Stomach (tissue), 4 donors: ENCODE measurements around the gene TSGA10IP.

Experiments used
- CTCF ChIP-seq, 7 experiments: fragments of 450-650 bp in 4 of 7; fragments of 200-600 bp in 3 of 7; sonication (generic) in 3 of 7; IDR thresholded peaks; one replicate each; pipeline ENCODE4 v1.5.1; 2016 to 2019; ENCODE audit warnings: antibody characterized with exemption in 7 of 7, control low read depth in 2 of 7, mild to moderate bottlenecking in 1 of 7
- EP300 ChIP-seq: sonication (generic); formaldehyde crosslinking; IDR thresholded peaks from one replicate; pipeline ENCODE4 v1.6.1; 2017; ENCODE audit warnings: antibody characterized with exemption
- POLR2A ChIP-seq, 4 donors: fragments of 450-650 bp; IDR thresholded peaks; one replicate each; pipeline ENCODE4 v1.6.1; 2016; ENCODE audit warnings: antibody characterized with exemption in 4 of 4, control low read depth in 2 of 4, mild to moderate bottlenecking in 1 of 4, moderate library complexity in 1 of 4

GRCh38 chr11:65947133-65947532 is 1.9 kb downstream of the TSGA10IP start:
- TF ChIP-seq POLR2A (IDR thresholded peaks at IDR 0.05) (no peak), CTCF (IDR thresholded peaks at IDR 0.05) (no peak), EP300 (no peak)
